A673 (cell line): ENCODE measurements around the gene GBX1. TPM values are rescaled to one million over a fixed set of nuclear protein-coding genes. Genes with fewer than 3 reads are reported as not detected.

Experiments
- BruUV-seq: library from RNA; stranded (reverse); fragments of 400-500 nt; replicated peaks from 2 replicates; lab custom pipeline; 2021; lab: Mats Ljungman, UMichigan
- CTCF ChIA-PET: fragments of 300-600 bp; sonication (Branson Sonifier 250); formaldehyde crosslinking; loops from one replicate; lab custom pipeline; 2022; ENCODE audit warnings: antibody characterized with exemption; lab: Charles Lee
- POLR2A ChIA-PET: fragments of 300-600 bp; sonication (Branson Sonifier 250); formaldehyde crosslinking; loops from one replicate; lab custom pipeline; 2022; ENCODE audit warnings: antibody characterized with exemption; ENCODE audit not compliant: low non-redundant PET; lab: Charles Lee
- DNase-seq: peaks from one replicate; pipeline ENCODE4 v3.0.0-alpha.2; 2015; ENCODE audit warnings: low spot score
- H3K27ac ChIP-seq: fragments of 200-600 bp; sonication (generic); 2 replicates; pipeline ENCODE4 v1.5.1; 2016; ENCODE audit warnings: mixed run types, low read depth, mild to moderate bottlenecking, mixed read lengths, antibody characterized with exemption, low read length; ENCODE audit not compliant: poor library complexity, severe bottlenecking
- H3K27me3 ChIP-seq: fragments of 200-600 bp; sonication (generic); replicated peaks from 2 replicates; pipeline ENCODE4 v1.6.1; 2017; ENCODE audit warnings: mixed run types, low read depth, mild to moderate bottlenecking, mixed read lengths, antibody characterized with exemption, low read length; ENCODE audit not compliant: insufficient read depth, poor library complexity
- H3K36me3 ChIP-seq: fragments of 200-600 bp; sonication (generic); 2 replicates; pipeline ENCODE4 v1.6.1; 2016; ENCODE audit warnings: mixed run types, mild to moderate bottlenecking, mixed read lengths, antibody characterized with exemption, low read length; ENCODE audit not compliant: insufficient read depth, poor library complexity, severe bottlenecking
- H3K4me1 ChIP-seq: fragments of 200-600 bp; sonication (generic); 2 replicates; pipeline ENCODE4 v1.6.1; 2017; ENCODE audit warnings: mixed run types, mild to moderate bottlenecking, mixed read lengths, antibody characterized with exemption, low read length; ENCODE audit not compliant: insufficient read depth, poor library complexity, severe bottlenecking
- H3K4me3 ChIP-seq: fragments of 200-600 bp; sonication (generic); 2 replicates; pipeline ENCODE4 v1.5.1; 2016; ENCODE audit warnings: low read depth, mixed run types, mild to moderate bottlenecking, mixed read lengths, low read length; ENCODE audit not compliant: poor library complexity, severe bottlenecking
- H3K9me3 ChIP-seq: fragments of 200-600 bp; sonication (generic); 2 replicates; pipeline ENCODE4 v1.6.1; 2016; ENCODE audit warnings: mixed run types, low read depth, mild to moderate bottlenecking, mixed read lengths, antibody characterized with exemption, low read length; ENCODE audit not compliant: poor library complexity, severe bottlenecking
- EZH2 ChIP-seq: fragments of 200-600 bp; sonication (generic); IDR thresholded peaks from 2 replicates; pipeline ENCODE4 v1.6.1; 2017; ENCODE audit warnings: borderline replicate concordance, low read depth, mild to moderate bottlenecking, mixed read lengths, antibody characterized with exemption, low read length; ENCODE audit not compliant: poor library complexity, severe bottlenecking
- intact Hi-C: fragments of 100-400 bp; cut with micrococcal nuclease; formaldehyde crosslinking; loops from one replicate; pipeline ENCODE4 v1.10.0; 2022; ENCODE audit not compliant: unreplicated experiment
- total RNA-seq: library from RNA; stranded (reverse); gene quantifications from 2 replicates; pipeline ENCODE4 v1.2.3, GENCODE V29; 2021
- TF ChIP-seq, protein P1 (sequence below): fragments of 300-800, 200-600 bp; sonication (generic); conservative IDR thresholded peaks from 2 replicates; pipeline ENCODE4 v1.5.1; 2017; ENCODE audit warnings: low read depth, mild to moderate bottlenecking, antibody characterized with exemption, low read length, moderate library complexity, mixed read lengths

Gene GBX1
- total RNA-seq, 1 experiment from 2014 or later, result not detected

- TF ChIP-seq, protein P1, sequence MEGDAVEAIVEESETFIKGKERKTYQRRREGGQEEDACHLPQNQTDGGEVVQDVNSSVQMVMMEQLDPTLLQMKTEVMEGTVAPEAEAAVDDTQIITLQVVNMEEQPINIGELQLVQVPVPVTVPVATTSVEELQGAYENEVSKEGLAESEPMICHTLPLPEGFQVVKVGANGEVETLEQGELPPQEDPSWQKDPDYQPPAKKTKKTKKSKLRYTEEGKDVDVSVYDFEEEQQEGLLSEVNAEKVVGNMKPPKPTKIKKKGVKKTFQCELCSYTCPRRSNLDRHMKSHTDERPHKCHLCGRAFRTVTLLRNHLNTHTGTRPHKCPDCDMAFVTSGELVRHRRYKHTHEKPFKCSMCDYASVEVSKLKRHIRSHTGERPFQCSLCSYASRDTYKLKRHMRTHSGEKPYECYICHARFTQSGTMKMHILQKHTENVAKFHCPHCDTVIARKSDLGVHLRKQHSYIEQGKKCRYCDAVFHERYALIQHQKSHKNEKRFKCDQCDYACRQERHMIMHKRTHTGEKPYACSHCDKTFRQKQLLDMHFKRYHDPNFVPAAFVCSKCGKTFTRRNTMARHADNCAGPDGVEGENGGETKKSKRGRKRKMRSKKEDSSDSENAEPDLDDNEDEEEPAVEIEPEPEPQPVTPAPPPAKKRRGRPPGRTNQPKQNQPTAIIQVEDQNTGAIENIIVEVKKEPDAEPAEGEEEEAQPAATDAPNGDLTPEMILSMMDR, result no peak
- TF ChIP-seq EZH2, result no peak
- CTCF ChIA-PET, result interaction anchor here (0.7 kb wide), 1 partner anchor 162 kb away, joined by 6 read pairs; no protein-coding TSS in a partner anchor
- POLR2A ChIA-PET, result no interaction called here
- intact Hi-C loops, result no loop called here
- BruUV-seq, result no TSS peak
- Histone ChIP-seq H3K4me3 (no peak overlapping the region), H3K27ac (no peak overlapping the region), H3K36me3 (no peaks in the 10 kb centered on the region), H3K27me3 (peaks cover 19% of the 10 kb centered on the region), H3K9me3 (no peaks in the 10 kb centered on the region), H3K4me1 (no peaks in the 10 kb centered on the region)
- no peak for DNase-seq
Observed at GRCh38 chr7:151152643-151153513, 14.6 kb downstream of the GBX1 start.

- Histone ChIP-seq H3K4me3 (no peak overlapping the region), H3K27ac (no peak overlapping the region), H3K36me3 (no peaks in the 10 kb centered on the region), H3K27me3 (peaks cover 16% of the 10 kb centered on the region), H3K4me1 (no peaks in the 10 kb centered on the region), H3K9me3 (no peaks in the 10 kb centered on the region)
- intact Hi-C loops, result no loop called here
- POLR2A ChIA-PET, result no interaction called here
- no TSS peak for BruUV-seq
- CTCF ChIA-PET, result no interaction called here
- TF ChIP-seq, protein P1, result no peak
- TF ChIP-seq EZH2, result no peak
- no peak for DNase-seq
Observed at GRCh38 chr7:151150388-151150787, 17.1 kb downstream of the GBX1 start.

DNA sequence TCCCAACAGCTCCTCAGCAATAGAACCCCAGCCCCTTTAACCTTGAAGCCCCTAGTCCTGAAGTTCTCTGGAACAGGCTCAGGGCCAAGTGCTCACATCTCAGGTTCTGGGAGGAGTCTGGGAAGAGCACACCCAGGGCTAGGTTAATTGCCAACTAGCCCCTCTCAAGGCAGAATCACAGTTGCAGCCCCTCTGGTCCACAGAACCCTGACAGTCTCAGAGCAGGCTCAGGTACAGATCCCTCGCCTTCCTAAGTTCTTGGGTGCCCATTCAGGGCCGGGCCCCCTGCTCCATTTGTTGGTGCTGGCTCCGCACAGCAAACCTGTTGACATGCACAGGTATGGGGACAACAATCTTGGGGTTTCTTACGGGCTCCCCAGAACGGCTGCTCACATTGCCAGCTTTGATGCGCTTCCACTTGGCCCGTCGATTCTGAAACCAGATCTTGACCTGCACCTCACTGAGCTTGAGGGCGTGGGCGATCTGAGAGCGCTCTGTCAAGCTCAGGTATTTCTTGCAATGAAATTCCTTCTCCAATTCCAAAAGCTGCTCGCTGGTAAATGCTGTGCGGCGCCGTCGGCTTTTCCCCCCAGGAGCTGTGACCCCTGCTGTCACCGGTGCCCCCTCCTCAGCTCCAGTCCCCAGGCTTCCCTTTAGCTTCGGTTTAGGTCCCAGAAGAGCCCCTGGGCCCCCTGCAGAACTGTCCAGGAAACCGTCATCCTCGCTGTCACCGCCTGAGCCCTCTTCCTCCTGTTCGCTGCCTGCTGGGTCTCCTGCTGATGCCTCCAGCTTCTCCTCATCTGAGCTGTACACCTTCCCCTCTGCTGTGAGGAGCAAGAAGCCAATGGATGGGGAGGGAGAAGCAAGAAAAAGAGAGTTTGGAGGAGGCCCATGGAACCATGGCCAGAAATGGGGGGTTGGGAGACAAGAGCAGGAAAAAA is 18.9 kb downstream of the GBX1 start:
- intact Hi-C loops, result no loop called here
- POLR2A ChIA-PET, result no interaction called here
- Histone ChIP-seq H3K4me1 (no peaks in the 10 kb centered on the region), H3K4me3 (no peak overlapping the region), H3K27ac (no peak overlapping the region), H3K9me3 (no peaks in the 10 kb centered on the region), H3K27me3 (peaks cover 16% of the 10 kb centered on the region), H3K36me3 (peaks cover 10% of the 10 kb centered on the region)
- no peak for DNase-seq
- TF ChIP-seq EZH2, result no peak
- TF ChIP-seq, protein P1, result no peak
- BruUV-seq, result no TSS peak
- CTCF ChIA-PET, result no interaction called here
